Renal cortical epithelial cell (primary cell): ENCODE measurements around the gene LCA5L. TPM values are rescaled to one million over a fixed set of nuclear protein-coding genes. Genes with fewer than 3 reads are reported as not detected.

ENCODE experiments used
- total RNA-seq: library from RNA; depleted of rRNA; stranded (reverse); fragments of >200 nt; gene quantifications from 2 replicates; pipeline ENCODE4 v1.2.3, GENCODE V29; 2014

LCA5L gene
- total RNA-seq, 1 donor from 2014 or later, result 3.6 TPM

Other genes starting within 250 kb of the LCA5L start
- gene BRWD1, start 132.1 kb downstream of the LCA5L start, total RNA-seq, result 40.5 and 81.4 TPM in 2 replicates
- gene HMGN1, start 96.7 kb downstream of the LCA5L start, total RNA-seq, result 258 and 396 TPM in 2 replicates
- gene SH3BGR, start 6.2 kb upstream of the LCA5L start, total RNA-seq, result 2.1 TPM in 1 of 2 replicates, not detected in the other
- gene B3GALT5, start 167.2 kb upstream of the LCA5L start, total RNA-seq, result 2.3 and 8.7 TPM in 2 replicates